ENCODE measurements around the gene FOXP1.

The FOXP1 gene

GRCh38 chr3:71565316-71565715, 18.2 kb downstream of the FOXP1 start:
- no peak for DNase-seq

GRCh38 chr3:71564361-71564760, 19.2 kb downstream of the FOXP1 start:
- no peak for DNase-seq

GRCh38 chr3:71563827-71564226, 19.7 kb downstream of the FOXP1 start:
- DNase-seq: no peak

GRCh38 chr3:71562938-71563337, 20.6 kb downstream of the FOXP1 start:
- DNase-seq: no peak

GRCh38 chr3:71560665-71561064, 22.9 kb downstream of the FOXP1 start:
- no peak for DNase-seq

- DNase-seq: no peak
These were observed 23.9 kb downstream of the FOXP1 start for GRCh38 chr3:71559578-71560162.

- no peak for DNase-seq
These were observed 24.5 kb downstream of the FOXP1 start for GRCh38 chr3:71559021-71559420.

- no peak for DNase-seq
These were observed 28.9 kb downstream of the FOXP1 start for GRCh38 chr3:71554649-71555048.

- no peak for DNase-seq
These were observed 32.1 kb downstream of the FOXP1 start for GRCh38 chr3:71551311-71551919.

GRCh38 chr3:71549951-71550350, 33.6 kb downstream of the FOXP1 start:
- no peak for DNase-seq

- no peak for DNase-seq
These were observed 34.7 kb downstream of the FOXP1 start for GRCh38 chr3:71548705-71549384.

- no peak for DNase-seq
These were observed 36.0 kb downstream of the FOXP1 start for GRCh38 chr3:71547249-71548198.

GRCh38 chr3:71546821-71547220, 36.7 kb downstream of the FOXP1 start:
- no peak for DNase-seq

GRCh38 chr3:71545330-71545729, 38.2 kb downstream of the FOXP1 start:
- DNase-seq: no peak

GRCh38 chr3:71543371-71544016, 40.0 kb downstream of the FOXP1 start:
- peak in 9 of 56 donors; percentile 5 to 57 (median 44) for DNase-seq

- DNase-seq: peak in 53 of 56 donors; percentile 15 to 82 (median 54)
These were observed 40.8 kb downstream of the FOXP1 start for GRCh38 chr3:71542521-71543370.

GRCh38 chr3:71541313-71541712, 42.2 kb downstream of the FOXP1 start:
- DNase-seq: no peak

- no peak for DNase-seq
These were observed 46.3 kb downstream of the FOXP1 start for GRCh38 chr3:71537211-71537611.

- DNase-seq: no peak
These were observed 47.1 kb downstream of the FOXP1 start for GRCh38 chr3:71536376-71536965.

- DNase-seq: no peak
These were observed 49.9 kb downstream of the FOXP1 start for GRCh38 chr3:71533588-71533987.

Measured in nucleus accumbens (tissue), 56 donors.